HepG2 (cell line): ENCODE measurements around the gene STEAP2. TPM values are rescaled to one million over a fixed set of nuclear protein-coding genes. Genes with fewer than 3 reads are reported as not detected.

Source experiments
- AFF4 ChIP-seq: sonication (generic); formaldehyde crosslinking; IDR thresholded peaks from 2 replicates; pipeline ENCODE4 v1.4.0; 2020; ENCODE audit warnings: missing genetic modification reagents
- KMT2A ChIP-seq: sonication (generic); formaldehyde crosslinking; IDR thresholded peaks from 2 replicates; pipeline ENCODE4 v1.4.0; 2020; ENCODE audit warnings: missing genetic modification reagents
- NFKB2 ChIP-seq: sonication (generic); formaldehyde crosslinking; IDR thresholded peaks from 2 replicates; pipeline ENCODE4 v1.4.0; 2020; ENCODE audit warnings: missing genetic modification reagents, borderline replicate concordance
- SMAD3 ChIP-seq: sonication (generic); formaldehyde crosslinking; IDR thresholded peaks from 2 replicates; pipeline ENCODE4 v1.4.0; 2020; ENCODE audit warnings: missing genetic modification reagents
- TEAD3 ChIP-seq: optimal IDR thresholded peaks from 2 replicates; pipeline ENCODE3; 2016; ENCODE audit warnings: borderline replicate concordance
- USF2 ChIP-seq, 2 experiments: sonication (generic) in 1 of 2; formaldehyde crosslinking in 1 of 2; IDR thresholded peaks; 2 replicates each; pipeline versions ENCODE4 v1.5.1 to v1.6.1; 2011 to 2020; ENCODE audit warnings: borderline replicate concordance in 1 of 2, low read depth in 1 of 2, low read length in 1 of 2, mild to moderate bottlenecking in 1 of 2, missing genetic modification reagents in 1 of 2, moderate library complexity in 1 of 2
- ZMYM4 ChIP-seq: sonication (generic); formaldehyde crosslinking; IDR thresholded peaks from 2 replicates; pipeline ENCODE4 v1.8.1; 2023; ENCODE audit warnings: mild to moderate bottlenecking, missing genetic modification reagents
- ZNF776 ChIP-seq: sonication (generic); formaldehyde crosslinking; IDR thresholded peaks from 2 replicates; pipeline ENCODE4 v1.4.0; 2020; ENCODE audit warnings: mild to moderate bottlenecking, missing genetic modification reagents
- ZNF792 ChIP-seq: IDR thresholded peaks from 2 replicates; pipeline ENCODE4 v1.6.1; 2016
- polyA plus RNA-seq, 8 experiments: library from polyadenylated mRNA; depleted of rRNA in 3 of 8; stranded (reverse) in 7 of 8; unstranded in 1 of 8; fragments of >200 nt; fragmentation: Illumina TruSeq in 4 of 8; extraction: Trizol in 4 of 8; gene quantifications; 2 replicates each; pipeline versions ENCODE4 v1.2.1 to v1.2.3, GENCODE V29; 2011 to 2016; ENCODE audit warnings: low read depth in 4 of 8, missing spikeins in 1 of 8, mixed read lengths in 1 of 8; ENCODE audit not compliant: insufficient read depth in 1 of 8
- total RNA-seq, 5 experiments: library from RNA; depleted of rRNA; stranded (reverse); fragments of >200 nt; fragmentation: Illumina TruSeq; extraction: Trizol; gene quantifications; 2 replicates each; pipeline ENCODE4 v1.2.3, GENCODE V29; 2016; ENCODE audit warnings: low read depth in 1 of 5
- TF ChIP-seq, protein P1 (sequence below): sonication (generic); formaldehyde crosslinking; IDR thresholded peaks from 2 replicates; pipeline ENCODE4 v1.4.0; 2020; ENCODE audit warnings: missing genetic modification reagents
- TF ChIP-seq, protein P2 (sequence below): sonication (generic); formaldehyde crosslinking; IDR thresholded peaks from 2 replicates; pipeline ENCODE4 v1.5.0; 2020; ENCODE audit warnings: mild to moderate bottlenecking, missing genetic modification reagents

STEAP2 gene
- total and polyA plus RNA-seq, 2 of the 13 experiments (the other 11 are each of a cell fraction or from before 2014, with no cell fraction given), result 4.3 to 4.4 TPM

GRCh38 chr7:90211391-90212148 is at the start of gene STEAP2 (continued):
- TF ChIP-seq USF2 (IDR thresholded peaks at IDR 0.05; ENCODE audit: low read depth, low read length), result no peak
- TF ChIP-seq USF2 (CRISPR knock-in tag; IDR thresholded peaks at IDR 0.05; ENCODE audit: borderline replicate concordance), result no peak; the same call in 1 of the 2 replicates
- peak; percentile 92 for TF ChIP-seq ZMYM4 (CRISPR knock-in tag)
- TF ChIP-seq, protein P1, sequence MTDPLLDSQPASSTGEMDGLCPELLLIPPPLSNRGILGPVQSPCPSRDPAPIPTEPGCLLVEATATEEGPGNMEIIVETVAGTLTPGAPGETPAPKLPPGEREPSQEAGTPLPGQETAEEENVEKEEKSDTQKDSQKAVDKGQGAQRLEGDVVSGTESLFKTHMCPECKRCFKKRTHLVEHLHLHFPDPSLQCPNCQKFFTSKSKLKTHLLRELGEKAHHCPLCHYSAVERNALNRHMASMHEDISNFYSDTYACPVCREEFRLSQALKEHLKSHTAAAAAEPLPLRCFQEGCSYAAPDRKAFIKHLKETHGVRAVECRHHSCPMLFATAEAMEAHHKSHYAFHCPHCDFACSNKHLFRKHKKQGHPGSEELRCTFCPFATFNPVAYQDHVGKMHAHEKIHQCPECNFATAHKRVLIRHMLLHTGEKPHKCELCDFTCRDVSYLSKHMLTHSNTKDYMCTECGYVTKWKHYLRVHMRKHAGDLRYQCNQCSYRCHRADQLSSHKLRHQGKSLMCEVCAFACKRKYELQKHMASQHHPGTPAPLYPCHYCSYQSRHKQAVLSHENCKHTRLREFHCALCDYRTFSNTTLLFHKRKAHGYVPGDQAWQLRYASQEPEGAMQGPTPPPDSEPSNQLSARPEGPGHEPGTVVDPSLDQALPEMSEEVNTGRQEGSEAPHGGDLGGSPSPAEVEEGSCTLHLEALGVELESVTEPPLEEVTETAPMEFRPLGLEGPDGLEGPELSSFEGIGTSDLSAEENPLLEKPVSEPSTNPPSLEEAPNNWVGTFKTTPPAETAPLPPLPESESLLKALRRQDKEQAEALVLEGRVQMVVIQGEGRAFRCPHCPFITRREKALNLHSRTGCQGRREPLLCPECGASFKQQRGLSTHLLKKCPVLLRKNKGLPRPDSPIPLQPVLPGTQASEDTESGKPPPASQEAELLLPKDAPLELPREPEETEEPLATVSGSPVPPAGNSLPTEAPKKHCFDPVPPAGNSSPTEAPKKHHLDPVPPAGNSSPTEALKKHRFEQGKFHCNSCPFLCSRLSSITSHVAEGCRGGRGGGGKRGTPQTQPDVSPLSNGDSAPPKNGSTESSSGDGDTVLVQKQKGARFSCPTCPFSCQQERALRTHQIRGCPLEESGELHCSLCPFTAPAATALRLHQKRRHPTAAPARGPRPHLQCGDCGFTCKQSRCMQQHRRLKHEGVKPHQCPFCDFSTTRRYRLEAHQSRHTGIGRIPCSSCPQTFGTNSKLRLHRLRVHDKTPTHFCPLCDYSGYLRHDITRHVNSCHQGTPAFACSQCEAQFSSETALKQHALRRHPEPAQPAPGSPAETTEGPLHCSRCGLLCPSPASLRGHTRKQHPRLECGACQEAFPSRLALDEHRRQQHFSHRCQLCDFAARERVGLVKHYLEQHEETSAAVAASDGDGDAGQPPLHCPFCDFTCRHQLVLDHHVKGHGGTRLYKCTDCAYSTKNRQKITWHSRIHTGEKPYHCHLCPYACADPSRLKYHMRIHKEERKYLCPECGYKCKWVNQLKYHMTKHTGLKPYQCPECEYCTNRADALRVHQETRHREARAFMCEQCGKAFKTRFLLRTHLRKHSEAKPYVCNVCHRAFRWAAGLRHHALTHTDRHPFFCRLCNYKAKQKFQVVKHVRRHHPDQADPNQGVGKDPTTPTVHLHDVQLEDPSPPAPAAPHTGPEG (CRISPR knock-in tag), result peak; percentile 34; the same call in 1 of the 2 replicates
- no peak for TF ChIP-seq AFF4 (CRISPR knock-in tag)
- TF ChIP-seq SMAD3 (CRISPR knock-in tag), result peak; percentile 77
- peak; percentile 94 for TF ChIP-seq KMT2A (CRISPR knock-in tag)
- 0 out of 2 replicates have a peak, but pooled peaks have one; percentile 51 for TF ChIP-seq ZNF792 (CRISPR knock-in tag)
- TF ChIP-seq TEAD3 (CRISPR knock-in tag), result peak; percentile 72
- TF ChIP-seq ZNF776 (CRISPR knock-in tag), result peak; percentile 59; the same call in 1 of the 2 replicates
- TF ChIP-seq, protein P2, sequence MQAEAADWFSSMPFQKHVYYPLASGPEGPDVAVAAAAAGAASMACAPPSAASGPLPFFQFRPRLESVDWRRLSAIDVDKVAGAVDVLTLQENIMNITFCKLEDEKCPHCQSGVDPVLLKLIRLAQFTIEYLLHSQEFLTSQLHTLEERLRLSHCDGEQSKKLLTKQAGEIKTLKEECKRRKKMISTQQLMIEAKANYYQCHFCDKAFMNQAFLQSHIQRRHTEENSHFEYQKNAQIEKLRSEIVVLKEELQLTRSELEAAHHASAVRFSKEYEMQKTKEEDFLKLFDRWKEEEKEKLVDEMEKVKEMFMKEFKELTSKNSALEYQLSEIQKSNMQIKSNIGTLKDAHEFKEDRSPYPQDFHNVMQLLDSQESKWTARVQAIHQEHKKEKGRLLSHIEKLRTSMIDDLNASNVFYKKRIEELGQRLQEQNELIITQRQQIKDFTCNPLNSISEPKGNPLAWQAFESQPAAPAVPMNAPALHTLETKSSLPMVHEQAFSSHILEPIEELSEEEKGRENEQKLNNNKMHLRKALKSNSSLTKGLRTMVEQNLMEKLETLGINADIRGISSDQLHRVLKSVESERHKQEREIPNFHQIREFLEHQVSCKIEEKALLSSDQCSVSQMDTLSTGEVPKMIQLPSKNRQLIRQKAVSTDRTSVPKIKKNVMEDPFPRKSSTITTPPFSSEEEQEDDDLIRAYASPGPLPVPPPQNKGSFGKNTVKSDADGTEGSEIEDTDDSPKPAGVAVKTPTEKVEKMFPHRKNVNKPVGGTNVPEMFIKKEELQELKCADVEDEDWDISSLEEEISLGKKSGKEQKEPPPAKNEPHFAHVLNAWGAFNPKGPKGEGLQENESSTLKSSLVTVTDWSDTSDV (CRISPR knock-in tag), result peak; percentile 85; the same call in 1 of the 2 replicates
- TF ChIP-seq NFKB2 (CRISPR knock-in tag), result peak; percentile 82; the same call in 1 of the 2 replicates
